HG03135 (cell line): ENCODE data around the gene ZCCHC18.
A peak's percentile ranks its signal among the peaks of the same experiment; 100 is the strongest.

Experiments
- ATAC-seq: cut with Tn5 transposase; IDR thresholded peaks from one replicate; pipeline ENCODE4 v1.9.1; 2021; ENCODE audit warnings: mild to moderate bottlenecking, moderate library complexity; ENCODE audit not compliant: unreplicated experiment

Gene ZCCHC18

GRCh38 chrX:104130808-104131207, 18.5 kb downstream of the ZCCHC18 start:
- no peak for ATAC-seq

- ATAC-seq, result no peak
Measured at GRCh38 chrX:104134583-104135261, 22.4 kb downstream of the ZCCHC18 start.

GRCh38 chrX:104135677-104136076, 23.4 kb downstream of the ZCCHC18 start:
- ATAC-seq, result no peak

GRCh38 chrX:104136241-104137019, 24.1 kb downstream of the ZCCHC18 start:
- peak; percentile 87 for ATAC-seq

GRCh38 chrX:104137496-104137895, 25.2 kb downstream of the ZCCHC18 start:
- ATAC-seq, result no peak

GRCh38 chrX:104141087-104141760, 28.9 kb downstream of the ZCCHC18 start:
- no peak for ATAC-seq

- no peak for ATAC-seq
Measured at GRCh38 chrX:104151037-104151436, 38.7 kb downstream of the ZCCHC18 start.

GRCh38 chrX:104156630-104157529, 44.6 kb downstream of the ZCCHC18 start, which contains the start of gene SLC25A53:
SLC25A53 (minus strand) TSS chrX:104157009; CDS start chrX:104105257, 51,752 bp downstream.
- ATAC-seq, result peak; percentile 92
